Measurements from ENCODE around the gene SEC61A1. TPM values are rescaled to one million over a fixed set of nuclear protein-coding genes. Genes with fewer than 3 reads are reported as not detected.

Gene SEC61A1
- total RNA-seq, 2 experiments from 2014 or later: 147 to 149 TPM

- ChIA-PET POLR2A (no interaction called here), CTCF (no interaction called here)
- intact Hi-C loops (cut with micrococcal nuclease): no loop called here
- H3K27ac Mint-ChIP-seq: no peak overlapping the region
- no peak overlapping the region for H3K4me3 Mint-ChIP-seq
- DNase-seq: no peak
- H3K4me1 Mint-ChIP-seq (ENCODE audit: low read depth): no peaks in the 10 kb centered on the region
- H3K9me3 Mint-ChIP-seq: no peaks in the 10 kb centered on the region
- peaks cover 3% of the 10 kb centered on the region for H3K27me3 Mint-ChIP-seq
- H3K36me3 Mint-ChIP-seq: no peaks in the 10 kb centered on the region
These were observed 16.1 kb upstream of the SEC61A1 start for GRCh38 chr3:128036119-128036518.

- ChIA-PET CTCF (interaction anchor here (1.4 kb wide), 1 partner anchor 465 kb away, joined by 3 read pairs; no protein-coding TSS in a partner anchor), POLR2A (no interaction called here)
- no peaks in the 10 kb centered on the region for H3K36me3 Mint-ChIP-seq
- no peak overlapping the region for H3K4me3 Mint-ChIP-seq
- no peaks in the 10 kb centered on the region for H3K4me1 Mint-ChIP-seq (ENCODE audit: low read depth)
- H3K27me3 Mint-ChIP-seq: peaks cover 5% of the 10 kb centered on the region
- no peaks in the 10 kb centered on the region for H3K9me3 Mint-ChIP-seq
- intact Hi-C loops (cut with micrococcal nuclease): no loop called here
- no peak overlapping the region for H3K27ac Mint-ChIP-seq
- DNase-seq: no peak
These were observed 12.2 kb upstream of the SEC61A1 start for GRCh38 chr3:128040041-128040440.

- no peak overlapping the region for H3K27ac Mint-ChIP-seq
- POLR2A ChIA-PET: no interaction called here
These were observed 11.6 kb upstream of the SEC61A1 start for GRCh38 chr3:128040660-128041059.

GRCh38 chr3:128041344-128041743 is 10.9 kb upstream of the SEC61A1 start:
- no peak for DNase-seq
- Mint-ChIP-seq H3K27me3 (peaks cover 2% of the 10 kb centered on the region), H3K9me3 (no peaks in the 10 kb centered on the region), H3K36me3 (no peaks in the 10 kb centered on the region), H3K4me1 (ENCODE audit: low read depth) (no peaks in the 10 kb centered on the region), H3K27ac (no peak overlapping the region), H3K4me3 (no peak overlapping the region)
- ChIA-PET CTCF (no interaction called here), POLR2A (no interaction called here)
- intact Hi-C loops (cut with micrococcal nuclease): no loop called here

More at GRCh38 chr3:128040660-128041059, 11.6 kb upstream of the SEC61A1 start:
- H3K36me3 Mint-ChIP-seq: no peaks in the 10 kb centered on the region
- intact Hi-C loops (cut with micrococcal nuclease): no loop called here
- no peaks in the 10 kb centered on the region for H3K4me1 Mint-ChIP-seq (ENCODE audit: low read depth)
- H3K4me3 Mint-ChIP-seq: no peak overlapping the region
- CTCF ChIA-PET: interaction anchor here (1.4 kb wide), 1 partner anchor 466 kb away, joined by 3 read pairs; no protein-coding TSS in a partner anchor
- no peaks in the 10 kb centered on the region for H3K9me3 Mint-ChIP-seq
- no peak for DNase-seq
- peaks cover 5% of the 10 kb centered on the region for H3K27me3 Mint-ChIP-seq

GRCh38 chr3:128050597-128050996 is 1.6 kb upstream of the SEC61A1 start:
- Mint-ChIP-seq H3K27me3 (no peaks in the 10 kb centered on the region), H3K36me3 (peaks cover 28% of the 10 kb centered on the region), H3K9me3 (no peaks in the 10 kb centered on the region), H3K4me1 (ENCODE audit: low read depth) (peaks cover 33% of the 10 kb centered on the region), H3K4me3 (peak overlapping the region; percentile 94), H3K27ac (no peak overlapping the region)
- no peak for DNase-seq
- ChIA-PET POLR2A (interaction anchor here (1.1 kb wide), 1 partner anchor 73 kb away, joined by 3 read pairs; the partner anchor contains the start of gene RUVBL1), CTCF (interaction anchor here (0.6 to 1.0 kb wide), 2 partner anchors 25 to 398 kb away, joined by 4 to 5 read pairs; no protein-coding TSS in a partner anchor)
- intact Hi-C loops (cut with micrococcal nuclease): no loop called here

- CTCF ChIA-PET: interaction anchor here (1.0 kb wide), 1 partner anchor 24 kb away, joined by 4 read pairs; no protein-coding TSS in a partner anchor
- no peak for DNase-seq
- Mint-ChIP-seq H3K4me1 (ENCODE audit: low read depth) (peaks cover 36% of the 10 kb centered on the region), H3K9me3 (no peaks in the 10 kb centered on the region), H3K36me3 (peaks cover 32% of the 10 kb centered on the region), H3K27me3 (no peaks in the 10 kb centered on the region), H3K4me3 (peak overlapping the region; percentile 94), H3K27ac (peak overlapping the region; percentile 78)
- intact Hi-C loops (cut with micrococcal nuclease): loop anchor here (1.0 kb wide), 1 partner anchor 378 kb away; no protein-coding TSS in a partner anchor
- POLR2A ChIA-PET: interaction anchor here (1.1 kb wide), 1 partner anchor 72 kb away, joined by 3 read pairs; the partner anchor contains the start of gene RUVBL1
These were observed 789 bp upstream of the SEC61A1 start for GRCh38 chr3:128051459-128051836.

GRCh38 chr3:128052595-128053351 is 536 bp downstream of the SEC61A1 start:
- Mint-ChIP-seq H3K4me1 (ENCODE audit: low read depth) (peaks cover 36% of the 10 kb centered on the region), H3K4me3 (peak overlapping the region; percentile 98), H3K27ac (peak overlapping the region; percentile 90), H3K27me3 (no peaks in the 10 kb centered on the region), H3K36me3 (peaks cover 41% of the 10 kb centered on the region), H3K9me3 (no peaks in the 10 kb centered on the region)
- POLR2A ChIA-PET: interaction anchor here (0.6 to 1.5 kb wide), 6 partner anchors 10 to 101 kb away, joined by 3 to 5 read pairs (median 4); partner anchors contain the start of genes EEFSEC and RUVBL1
- CTCF ChIA-PET: interaction anchor here (1.3 to 1.6 kb wide), 3 partner anchors 23 to 80 kb away, joined by 3 to 6 read pairs (median 4); no protein-coding TSS in a partner anchor
- intact Hi-C loops (cut with micrococcal nuclease): loop anchor here (1.0 to 2.0 kb wide), 3 partner anchors 70 to 454 kb away; partner anchors contain the start of genes EEFSEC, MCM2 and RUVBL1
- no peak for DNase-seq

- peaks cover 36% of the 10 kb centered on the region for H3K4me1 Mint-ChIP-seq (ENCODE audit: low read depth)
- intact Hi-C loops (cut with micrococcal nuclease): loop anchor here (2.0 kb wide), 3 partner anchors 21 to 99 kb away; partner anchors contain the start of genes EEFSEC and RUVBL1
- no peak for DNase-seq
- H3K4me3 Mint-ChIP-seq: peak overlapping the region; percentile 98
- no peaks in the 10 kb centered on the region for H3K27me3 Mint-ChIP-seq
- peak overlapping the region; percentile 90 for H3K27ac Mint-ChIP-seq
- POLR2A ChIA-PET: interaction anchor here (0.6 to 1.5 kb wide), 5 partner anchors 11 to 99 kb away, joined by 3 to 4 read pairs (median 4); partner anchors contain the start of genes EEFSEC and RUVBL1
- peaks cover 44% of the 10 kb centered on the region for H3K36me3 Mint-ChIP-seq
- H3K9me3 Mint-ChIP-seq: no peaks in the 10 kb centered on the region
- CTCF ChIA-PET: interaction anchor here (0.9 to 1.6 kb wide), 4 partner anchors 22 to 171 kb away, joined by 3 to 6 read pairs (median 4); no protein-coding TSS in a partner anchor
These were observed 1.4 kb downstream of the SEC61A1 start for GRCh38 chr3:128053614-128054013.

- H3K4me3 Mint-ChIP-seq: peak overlapping the region; percentile 98
- peak overlapping the region; percentile 90 for H3K27ac Mint-ChIP-seq
- peaks cover 36% of the 10 kb centered on the region for H3K4me1 Mint-ChIP-seq (ENCODE audit: low read depth)
- DNase-seq: no peak
- intact Hi-C loops (cut with micrococcal nuclease): loop anchor here (2.0 kb wide), 1 partner anchor 20 kb away; no protein-coding TSS in a partner anchor
- POLR2A ChIA-PET: interaction anchor here (1.3 to 1.5 kb wide), 3 partner anchors 12 to 99 kb away, joined by 4 read pairs; partner anchors contain the start of gene EEFSEC
- H3K27me3 Mint-ChIP-seq: no peaks in the 10 kb centered on the region
- peaks cover 49% of the 10 kb centered on the region for H3K36me3 Mint-ChIP-seq
- H3K9me3 Mint-ChIP-seq: no peaks in the 10 kb centered on the region
- CTCF ChIA-PET: interaction anchor here (0.9 to 1.6 kb wide), 3 partner anchors 21 to 171 kb away, joined by 3 to 6 read pairs (median 3); no protein-coding TSS in a partner anchor
These were observed 2.1 kb downstream of the SEC61A1 start for GRCh38 chr3:128054367-128054766.

GRCh38 chr3:128056258-128056657 is 4.0 kb downstream of the SEC61A1 start:
- Mint-ChIP-seq H3K27ac (no peak overlapping the region), H3K27me3 (no peaks in the 10 kb centered on the region), H3K4me1 (ENCODE audit: low read depth) (peaks cover 31% of the 10 kb centered on the region), H3K9me3 (no peaks in the 10 kb centered on the region), H3K4me3 (no peak overlapping the region), H3K36me3 (peaks cover 68% of the 10 kb centered on the region)
- ChIA-PET CTCF (interaction anchor here (0.8 to 2.8 kb wide), 5 partner anchors 11 to 78 kb away, joined by 3 to 9 read pairs (median 4); no protein-coding TSS in a partner anchor), POLR2A (interaction anchor here (1.4 kb wide), 1 partner anchor 14 kb away, joined by 5 read pairs; no protein-coding TSS in a partner anchor)
- no peak for DNase-seq
- intact Hi-C loops (cut with micrococcal nuclease): no loop called here

- H3K27ac Mint-ChIP-seq: no peak overlapping the region
- ChIA-PET CTCF (interaction anchor here (0.7 to 1.2 kb wide), 2 partner anchors 12 to 15 kb away, joined by 3 read pairs; no protein-coding TSS in a partner anchor), POLR2A (no interaction called here)
- DNase-seq: no peak
- no peaks in the 10 kb centered on the region for H3K9me3 Mint-ChIP-seq
- H3K36me3 Mint-ChIP-seq: peaks cover 71% of the 10 kb centered on the region
- H3K4me3 Mint-ChIP-seq: no peak overlapping the region
- intact Hi-C loops (cut with micrococcal nuclease): no loop called here
- peaks cover 1% of the 10 kb centered on the region for H3K4me1 Mint-ChIP-seq (ENCODE audit: low read depth)
- H3K27me3 Mint-ChIP-seq: no peaks in the 10 kb centered on the region
These were observed 8.5 kb downstream of the SEC61A1 start for GRCh38 chr3:128060473-128061381.

Measured in activated CD4-positive, alpha-beta memory T cell treated with anti-CD3 and anti-CD28 coated beads for 36 hours (primary cell).